SK-N-SH (cell line): ENCODE results near the gene ANO10. TPM values are rescaled to one million over a fixed set of nuclear protein-coding genes. Genes with fewer than 3 reads are reported as not detected.

ENCODE experiments used
- CTCF ChIA-PET: fragments of 300-600, 350-600 bp; formaldehyde crosslinking; extraction: SDS; loops from one replicate; lab custom pipeline; 2021; lab: Yijun Ruan, JAX
- POLR2A ChIA-PET: fragments of 350-600 bp; sonication (Branson Sonifier 250); formaldehyde crosslinking; extraction: SDS; loops from one replicate; lab custom pipeline; 2020; ENCODE audit warnings: antibody characterized with exemption, inconsistent platforms; lab: Yijun Ruan, JAX
- DNase-seq: peaks from one replicate; pipeline ENCODE4 v3.0.0; 2012
- H2AFZ ChIP-seq: fragments of 200-600 bp; sonication (generic); 2 replicates; pipeline ENCODE4 v1.8.1; 2016; ENCODE audit warnings: antibody characterized with exemption, mild to moderate bottlenecking, low read depth
- H3F3A ChIP-seq: fragments of 200-600 bp; sonication (generic); replicated peaks from 2 replicates; pipeline ENCODE3; 2016; ENCODE audit warnings: antibody characterized with exemption, mild to moderate bottlenecking; ENCODE audit not compliant: insufficient read depth
- H3K27ac ChIP-seq, 2 experiments: fragments of 200-500 bp in 1 of 2; fragments of 200-600 bp in 1 of 2; sonication (Bioruptor generic) in 1 of 2; sonication (generic), shearing (Covaris generic) in 1 of 2; 2 replicates each; pipeline versions ENCODE4 v1.5.1 to v1.6.1; 2014 to 2016; ENCODE audit warnings: low read depth in 2 of 2, inconsistent platforms in 1 of 2, low read length in 1 of 2, mild to moderate bottlenecking in 1 of 2, mixed read lengths in 1 of 2
- H3K27me3 ChIP-seq: fragments of 200-600 bp; sonication (generic), shearing (Covaris generic); 2 replicates; pipeline ENCODE4 v1.6.1; 2016; ENCODE audit warnings: mixed run types; ENCODE audit not compliant: insufficient read depth
- H3K36me3 ChIP-seq, 2 experiments: fragments of 200-500 bp in 1 of 2; fragments of 200-600 bp in 1 of 2; sonication (Bioruptor generic) in 1 of 2; sonication (generic) in 1 of 2; replicated peaks in 1 of 2; 2 replicates each; pipeline versions ENCODE3 to v1.5.1; 2014 to 2016; ENCODE audit warnings: low read length in 1 of 2, mild to moderate bottlenecking in 1 of 2; ENCODE audit not compliant: insufficient read depth in 2 of 2, control insufficient read depth in 1 of 2
- H3K4me1 ChIP-seq, 2 experiments: fragments of 200-500 bp in 1 of 2; fragments of 200-600 bp in 1 of 2; sonication (Bioruptor generic) in 1 of 2; sonication (generic), shearing (Covaris generic) in 1 of 2; 2 replicates each; pipeline versions ENCODE4 v1.5.1 to v1.6.1; 2014 to 2016; ENCODE audit warnings: low read depth in 1 of 2, low read length in 1 of 2, mixed run types in 1 of 2; ENCODE audit not compliant: insufficient read depth in 2 of 2, control insufficient read depth in 1 of 2
- H3K4me2 ChIP-seq: fragments of 200-600 bp; sonication (generic), shearing (Covaris generic); 2 replicates; pipeline ENCODE4 v1.6.1; 2017; ENCODE audit warnings: mixed run types
- H3K4me3 ChIP-seq, 2 experiments: fragments of 200-500 bp in 1 of 2; fragments of 200-600 bp in 1 of 2; sonication (Bioruptor generic) in 1 of 2; sonication (generic), shearing (Covaris generic) in 1 of 2; 2 replicates each; pipeline versions ENCODE4 v1.5.1 to v1.8.1; 2014 to 2016; ENCODE audit warnings: low read depth in 2 of 2, inconsistent platforms in 1 of 2, low read length in 1 of 2, mild to moderate bottlenecking in 1 of 2, mixed read lengths in 1 of 2, moderate library complexity in 1 of 2
- H3K79me2 ChIP-seq: fragments of 200-600 bp; sonication (generic); 2 replicates; pipeline ENCODE4 v1.8.1; 2017; ENCODE audit warnings: mild to moderate bottlenecking; ENCODE audit not compliant: insufficient read depth
- H3K9ac ChIP-seq: fragments of 200-600 bp; sonication (generic); 2 replicates; pipeline ENCODE4 v1.6.1; 2017; ENCODE audit warnings: mixed run types
- H3K9me2 ChIP-seq: fragments of 200-600 bp; sonication (generic); 2 replicates; pipeline ENCODE4 v1.6.1; 2017; ENCODE audit warnings: mixed run types
- H3K9me3 ChIP-seq: fragments of 200-600 bp; sonication (generic); 2 replicates; pipeline ENCODE4 v1.6.1; 2017; ENCODE audit warnings: mixed run types, mild to moderate bottlenecking, moderate library complexity
- H4K20me1 ChIP-seq: fragments of 200-600 bp; sonication (generic); 2 replicates; pipeline ENCODE4 v1.6.1; 2017; ENCODE audit warnings: mild to moderate bottlenecking, mixed run types; ENCODE audit not compliant: insufficient read depth
- ELF1 ChIP-seq: IDR thresholded peaks from 2 replicates; pipeline ENCODE4 v1.4.0; 2012
- FOSL2 ChIP-seq: IDR thresholded peaks from 2 replicates; pipeline ENCODE4 v1.4.0; 2012; ENCODE audit warnings: low read depth, mild to moderate bottlenecking, moderate library complexity, borderline replicate concordance
- FOXJ3 ChIP-seq: sonication (generic); formaldehyde crosslinking; IDR thresholded peaks from 2 replicates; pipeline ENCODE4 v1.5.1; 2020; ENCODE audit warnings: mild to moderate bottlenecking, missing genetic modification reagents
- FOXM1 ChIP-seq: IDR thresholded peaks from 2 replicates; pipeline ENCODE4 v1.4.0; 2012; ENCODE audit warnings: low read depth, mild to moderate bottlenecking
- GABPA ChIP-seq: IDR thresholded peaks from 2 replicates; pipeline ENCODE4 v1.4.0; 2012; ENCODE audit warnings: low read depth, mild to moderate bottlenecking
- JUND ChIP-seq: IDR thresholded peaks from 2 replicates; pipeline ENCODE4 v1.4.0; 2012
- MEF2A ChIP-seq: IDR thresholded peaks from 2 replicates; pipeline ENCODE4 v1.4.0; 2012; ENCODE audit warnings: low read depth, borderline replicate concordance
- MXI1 ChIP-seq: IDR thresholded peaks from 2 replicates; pipeline ENCODE4 v1.6.1; 2012; ENCODE audit warnings: mild to moderate bottlenecking, low read depth, low read length, improper control_type of control experiment
- RAD21 ChIP-seq: IDR thresholded peaks from 2 replicates; pipeline ENCODE4 v1.6.1; 2012; ENCODE audit warnings: mild to moderate bottlenecking, low read length
- RCOR1 ChIP-seq: fragments of 150-350 bp; IDR thresholded peaks from 2 replicates; pipeline ENCODE4 v1.6.1; 2017; ENCODE audit warnings: antibody characterized with exemption, low read length
- TAF1 ChIP-seq: IDR thresholded peaks from 2 replicates; pipeline ENCODE4 v1.6.1; 2012; ENCODE audit warnings: low read depth, mild to moderate bottlenecking, low read length, moderate library complexity, borderline replicate concordance
- TEAD4 ChIP-seq: IDR thresholded peaks from 2 replicates; pipeline ENCODE4 v1.4.0; 2012; ENCODE audit warnings: mild to moderate bottlenecking, borderline replicate concordance; ENCODE audit not compliant: insufficient read depth
- WGBS: methylation state at CpG from one replicate; pipeline ENCODE4 v1.1.6; 2017; ENCODE audit warnings: low lambda C conversion rate; 5-methylcytosine and 5-hydroxymethylcytosine counted together
- polyA plus RNA-seq, 3 experiments: library from polyadenylated mRNA; depleted of rRNA; stranded (reverse); fragments of >200 nt; gene quantifications; 2 replicates each; pipeline ENCODE4 v1.2.3, GENCODE V29; 2012
- TF ChIP-seq, protein P1 (sequence below): fragments of 150-350 bp; IDR thresholded peaks from 2 replicates; pipeline ENCODE4 v1.6.1; 2017; ENCODE audit warnings: antibody characterized with exemption, low read length, low read depth, borderline replicate concordance

ANO10 gene
- polyA plus RNA-seq, 1 of the 3 experiments (the other 2 are of a cell fraction), result 16.8 TPM

DNA sequence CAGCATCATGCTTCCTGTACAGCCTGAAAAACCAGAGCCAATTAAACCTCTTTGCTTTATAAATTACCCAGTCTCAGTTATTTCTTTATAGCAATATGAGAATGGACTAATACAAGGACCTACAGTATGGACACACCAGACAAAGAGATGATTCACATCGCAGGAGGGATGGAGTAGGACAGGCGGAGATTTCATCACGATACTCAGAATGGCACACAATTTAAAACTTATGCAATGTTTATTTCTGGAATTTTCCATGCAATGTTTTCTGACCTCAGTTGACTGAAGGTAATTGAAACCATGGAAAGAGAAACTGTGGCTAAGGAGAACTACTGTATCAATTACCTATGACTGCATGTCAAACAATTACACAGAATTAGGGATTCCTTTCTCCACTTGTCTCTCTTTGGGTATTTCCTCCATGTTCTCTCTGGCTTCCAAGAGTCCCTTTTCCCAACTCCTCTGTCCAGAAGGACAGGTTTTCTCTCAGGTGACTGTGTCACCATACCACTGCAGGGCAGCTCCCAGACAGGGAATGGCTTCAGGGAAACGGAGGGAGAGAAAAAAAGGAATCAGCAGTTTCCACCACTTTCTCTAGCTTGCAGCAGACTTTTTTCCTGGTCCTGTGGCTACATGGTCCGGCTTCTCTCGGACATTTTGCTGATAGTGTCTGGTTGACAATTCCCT is 3.0 kb upstream of the ANO10 start:
- Histone ChIP-seq H3K9ac (no peak overlapping the region), H3K9me2 (no peaks in the 10 kb centered on the region), H3F3A (no peaks in the 10 kb centered on the region), H3K4me2 (no peak overlapping the region), H3K4me3 (no peak overlapping the region), H3K27ac (no peak overlapping the region), H3K79me2 (peaks cover 7% of the 10 kb centered on the region), H2AFZ (no peak overlapping the region), H4K20me1 (no peaks in the 10 kb centered on the region), H3K9me3 (no peaks in the 10 kb centered on the region), H3K4me1 (no peaks in the 10 kb centered on the region; a peak in 2 of 4 replicates), H3K36me3 (no peaks in the 10 kb centered on the region), H3K27me3 (no peaks in the 10 kb centered on the region)
- 90% methylated on average over 6 of the region's 6 CpGs for WGBS
- TF ChIP-seq, protein P1, sequence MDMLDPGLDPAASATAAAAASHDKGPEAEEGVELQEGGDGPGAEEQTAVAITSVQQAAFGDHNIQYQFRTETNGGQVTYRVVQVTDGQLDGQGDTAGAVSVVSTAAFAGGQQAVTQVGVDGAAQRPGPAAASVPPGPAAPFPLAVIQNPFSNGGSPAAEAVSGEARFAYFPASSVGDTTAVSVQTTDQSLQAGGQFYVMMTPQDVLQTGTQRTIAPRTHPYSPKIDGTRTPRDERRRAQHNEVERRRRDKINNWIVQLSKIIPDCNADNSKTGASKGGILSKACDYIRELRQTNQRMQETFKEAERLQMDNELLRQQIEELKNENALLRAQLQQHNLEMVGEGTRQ, result no peak
- TF ChIP-seq ELF1, result no peak
- TF ChIP-seq JUND, result no peak
- no peak for TF ChIP-seq RCOR1
- TF ChIP-seq RAD21, result no peak
- TF ChIP-seq FOXJ3 (CRISPR knock-in tag), result no peak
- no peak for TF ChIP-seq TEAD4
- no peak for TF ChIP-seq GABPA
- no peak for TF ChIP-seq FOXM1
- POLR2A ChIA-PET, result no interaction called here
- DNase-seq, result no peak
- CTCF ChIA-PET, result no interaction called here

DNA sequence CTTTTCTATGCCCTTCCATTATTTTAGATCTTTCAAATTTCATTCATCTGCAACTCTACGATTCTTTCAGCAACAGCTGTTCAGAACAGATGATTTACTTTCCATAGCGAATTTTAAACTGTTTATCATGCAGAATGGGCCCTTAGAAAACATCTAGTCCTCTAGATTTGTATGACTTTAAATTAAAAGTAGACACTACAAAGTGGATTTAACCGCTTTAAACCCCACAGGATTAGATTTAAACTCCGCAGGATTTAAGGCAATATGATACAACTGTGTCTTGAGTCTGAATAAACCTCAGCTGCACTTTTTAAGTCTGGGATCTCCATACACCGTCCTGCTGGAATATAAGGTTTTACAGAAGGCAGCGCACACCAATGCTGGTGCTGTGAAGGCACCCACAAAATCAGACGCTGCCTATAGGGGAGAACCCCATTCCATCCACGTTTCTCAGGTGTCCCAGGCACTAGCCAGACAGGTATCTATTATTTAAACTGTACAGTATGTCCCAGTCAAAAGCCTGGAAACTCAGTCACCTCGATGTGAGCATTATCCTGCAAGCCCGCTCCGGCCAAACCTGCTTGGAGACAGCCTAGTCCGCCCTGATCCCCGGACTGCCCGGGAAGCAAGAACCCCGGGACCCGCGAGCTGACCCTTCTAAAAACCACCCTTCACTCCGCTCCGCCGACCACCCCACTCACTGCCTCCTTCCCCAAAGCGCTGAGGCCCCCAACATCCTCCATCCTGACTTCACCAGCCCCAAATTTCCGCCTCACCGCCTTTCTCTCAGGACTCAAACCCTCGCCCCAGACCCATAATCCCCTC is 768 bp downstream of the ANO10 start:
- no peak for DNase-seq
- POLR2A ChIA-PET, result interaction anchor here (1.0 kb wide), 1 partner anchor 17 kb away, joined by 3 read pairs; no protein-coding TSS in a partner anchor
- no peaks in the 10 kb centered on the region for H3F3A ChIP-seq
- H3K4me1 ChIP-seq, result no peaks in the 10 kb centered on the region; a peak in 2 of 4 replicates
- peak overlapping the region; percentile 71 for H3K4me2 ChIP-seq
- CTCF ChIA-PET, result interaction anchor here (1.6 kb wide), 1 partner anchor 148 kb away, joined by 4 read pairs; no protein-coding TSS in a partner anchor
- peak overlapping the region; percentile 54 to 70; a peak in 2 of 4 replicates for H3K27ac ChIP-seq
- no peaks in the 10 kb centered on the region for H3K27me3 ChIP-seq
- TF ChIP-seq RCOR1, result no peak
- 0 out of 2 replicates have a peak, but pooled peaks have one; percentile 25 for TF ChIP-seq MXI1
- TF ChIP-seq FOSL2, result no peak
- no peak for TF ChIP-seq TAF1
- TF ChIP-seq MEF2A, result no peak
- TF ChIP-seq, all 33 proteins: peak for 1
- Histone ChIP-seq H3K9me3 (no peaks in the 10 kb centered on the region), H3K4me3 (peak overlapping the region; percentile 58 to 72), H3K9ac (peak overlapping the region; percentile 83), H2AFZ (peak overlapping the region; percentile 57), H3K79me2 (peaks cover 23% of the 10 kb centered on the region), H4K20me1 (no peaks in the 10 kb centered on the region), H3K36me3 (peaks cover 0 to 4% of the 10 kb centered on the region in 2 experiments), H3K9me2 (no peaks in the 10 kb centered on the region)
- 21% methylated on average over 23 of the region's 24 CpGs for WGBS
